SIG-M5 treated with dmso at 0.1 percent for 504 hours (cell line): ENCODE data around the gene RBM7.

ENCODE experiments used
- DNase-seq: peaks from one replicate; lab custom pipeline; 2025; ENCODE audit not compliant: unreplicated experiment; lab: John Stamatoyannopoulos, UW

Gene RBM7

GRCh38 chr11:114400216-114400914, at the start of gene RBM7, which contains the start of gene C11orf71:
Gene RBM7 (plus strand): TSS chr11:114400666. CDS start chr11:114400672, 6 bp downstream.
Gene C11orf71 (minus strand): TSS chr11:114400511. CDS start chr11:114400331, 180 bp downstream.
- peak; percentile 90 for DNase-seq

DNA sequence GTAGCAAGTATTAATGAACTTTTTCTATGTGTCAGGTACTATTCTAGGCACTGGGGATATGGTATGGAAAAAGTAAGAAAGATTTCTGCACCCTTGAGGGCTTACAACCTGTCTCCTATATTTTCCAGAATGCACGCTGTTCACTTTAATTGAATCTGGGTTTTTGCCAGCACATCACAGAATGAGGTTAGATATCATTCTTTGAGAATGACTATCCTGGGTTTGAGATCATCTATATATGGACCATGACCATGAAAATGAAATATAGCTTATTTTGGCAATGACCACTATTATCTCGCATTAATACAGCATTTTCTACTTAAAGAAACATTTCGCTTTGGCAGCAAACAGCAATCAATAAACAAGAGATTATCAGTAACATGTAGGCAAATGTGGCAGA, 47.0 kb upstream of the RBM7 start:
- DNase-seq: no peak

DNA sequence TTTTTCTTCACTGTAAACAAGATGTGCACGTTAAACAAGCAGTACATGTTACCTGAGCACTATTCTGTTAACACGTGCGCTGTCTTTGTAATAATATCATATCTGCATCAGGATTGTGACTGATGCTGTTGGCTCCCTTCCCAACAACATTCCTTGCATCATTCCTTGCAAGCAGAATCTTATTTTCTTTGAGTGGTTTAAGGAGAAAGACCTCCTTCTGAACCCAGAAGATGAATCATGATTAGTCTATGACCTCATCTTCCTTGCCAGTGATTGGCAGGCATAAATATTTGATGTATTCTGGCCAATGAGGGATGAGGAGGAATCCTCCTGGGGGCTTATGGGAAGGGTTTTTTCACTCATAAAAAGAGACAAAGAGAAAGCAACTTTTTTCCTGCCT, 46.4 kb upstream of the RBM7 start:
- no peak for DNase-seq

DNA sequence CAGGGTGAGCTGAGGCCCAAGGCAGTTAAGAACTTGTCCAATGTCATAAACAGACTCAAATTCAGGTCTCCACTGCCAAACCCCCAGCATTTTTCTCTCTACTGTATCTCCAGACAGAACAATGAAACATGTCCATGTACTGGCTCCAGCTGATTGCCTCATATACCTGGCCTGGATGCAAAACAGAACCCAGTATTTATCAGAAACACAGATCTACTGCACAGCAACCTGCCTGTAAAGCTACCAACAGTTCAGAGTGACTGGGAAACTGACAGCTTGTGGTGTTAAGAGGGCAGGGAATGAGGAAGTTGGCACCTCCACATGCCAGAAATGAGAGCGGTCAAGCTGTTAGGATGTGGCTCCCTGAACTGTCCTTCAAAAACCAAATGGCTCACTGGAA, 41.8 kb upstream of the RBM7 start:
- no peak for DNase-seq

GRCh38 chr11:114359342-114359741, 41.1 kb upstream of the RBM7 start:
- DNase-seq: no peak

GRCh38 chr11:114362326-114362725, 38.1 kb upstream of the RBM7 start:
- DNase-seq: no peak

DNA sequence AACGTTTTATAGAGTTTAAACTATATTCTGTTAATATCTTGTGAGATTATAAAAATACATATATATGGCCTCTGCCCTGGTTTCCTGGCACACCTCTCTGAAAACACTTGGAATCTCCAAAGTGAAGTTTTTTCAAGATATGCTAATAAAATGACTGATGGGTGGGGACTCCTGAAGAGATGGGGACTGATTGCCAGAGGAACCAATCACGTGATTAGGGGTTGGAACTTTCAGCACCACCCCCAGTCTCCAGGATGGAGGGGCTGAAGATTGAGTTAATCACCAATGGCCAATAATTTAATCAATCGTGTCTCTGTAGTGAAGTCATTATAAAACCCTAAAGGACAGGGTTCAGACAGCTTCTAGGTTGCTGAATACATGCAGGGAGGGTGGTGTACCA, 37.5 kb upstream of the RBM7 start:
- no peak for DNase-seq

GRCh38 chr11:114366331-114367243, 33.9 kb upstream of the RBM7 start:
- no peak for DNase-seq

GRCh38 chr11:114367244-114367957, 33.1 kb upstream of the RBM7 start:
- no peak for DNase-seq

DNA sequence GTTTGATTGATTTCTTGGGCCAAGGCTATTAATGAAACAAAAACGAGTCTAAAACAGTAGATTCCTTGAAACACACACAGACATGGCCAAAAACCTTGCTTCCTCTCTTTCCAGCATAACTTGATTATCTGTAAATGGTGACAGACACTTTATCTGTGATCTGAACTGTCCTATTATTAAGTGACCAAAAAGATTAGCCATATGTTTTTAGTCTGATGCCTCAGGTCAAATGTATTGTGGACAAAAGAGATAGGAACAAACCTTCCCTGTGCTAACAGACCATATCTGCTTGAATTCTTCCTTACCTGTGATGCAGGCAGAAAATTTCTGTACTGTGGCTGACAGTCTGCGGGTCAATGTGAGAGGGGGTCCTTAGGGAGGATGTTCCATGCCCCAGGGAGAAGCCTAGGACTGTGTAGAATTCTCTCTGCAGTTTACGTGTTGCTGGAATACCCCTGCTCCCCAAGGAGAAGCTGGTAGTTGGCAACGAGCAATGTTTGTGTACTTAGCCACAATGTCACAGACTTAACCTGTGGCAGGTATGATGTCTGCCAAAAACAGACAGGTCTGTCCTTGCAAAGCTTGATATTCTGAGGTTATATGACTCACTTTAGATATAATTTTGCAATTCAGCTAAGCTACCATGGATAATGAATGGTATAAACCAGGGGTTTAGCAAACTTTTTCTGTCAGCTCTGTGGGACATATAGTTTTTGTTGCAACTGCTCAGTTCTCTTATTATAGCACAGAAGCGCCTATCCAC, 31.4 kb upstream of the RBM7 start:
- DNase-seq: no peak

- DNase-seq: no peak
Measured at GRCh38 chr11:114375052-114375451, 25.4 kb upstream of the RBM7 start.

GRCh38 chr11:114377612-114378267, 22.7 kb upstream of the RBM7 start:
- DNase-seq: no peak

DNA sequence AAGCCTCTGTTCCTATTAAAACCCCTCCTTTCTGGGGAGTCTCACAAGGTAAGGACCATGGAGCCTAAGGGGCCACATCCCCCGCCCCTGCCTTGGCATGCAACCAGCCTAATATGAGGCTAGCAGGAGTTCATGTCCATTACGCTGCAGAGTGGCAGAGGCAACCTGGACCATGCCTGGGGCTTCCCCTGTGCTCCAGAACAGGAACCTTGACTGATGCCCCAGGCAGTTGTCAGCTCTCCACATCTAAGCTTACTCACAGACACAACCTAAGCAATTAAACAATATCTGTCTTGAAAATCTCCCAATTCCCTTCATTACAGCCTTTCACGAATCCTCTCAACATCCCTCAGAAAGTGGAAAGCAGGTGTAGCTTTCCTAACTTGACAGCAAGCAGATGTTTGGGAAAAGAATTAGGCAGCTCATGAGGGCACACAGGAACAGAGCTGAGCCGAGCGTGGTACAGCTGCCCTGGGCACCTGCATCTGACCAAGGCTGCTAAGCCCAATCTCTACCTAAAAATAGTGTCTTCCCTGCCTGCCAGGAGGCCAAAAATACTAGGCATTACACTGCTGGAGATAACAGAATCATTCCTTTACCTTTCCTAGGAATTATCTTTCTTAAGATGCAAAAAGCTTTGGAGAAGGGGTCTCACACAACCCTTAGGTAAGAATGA, 20.9 kb upstream of the RBM7 start:
- no peak for DNase-seq

DNA sequence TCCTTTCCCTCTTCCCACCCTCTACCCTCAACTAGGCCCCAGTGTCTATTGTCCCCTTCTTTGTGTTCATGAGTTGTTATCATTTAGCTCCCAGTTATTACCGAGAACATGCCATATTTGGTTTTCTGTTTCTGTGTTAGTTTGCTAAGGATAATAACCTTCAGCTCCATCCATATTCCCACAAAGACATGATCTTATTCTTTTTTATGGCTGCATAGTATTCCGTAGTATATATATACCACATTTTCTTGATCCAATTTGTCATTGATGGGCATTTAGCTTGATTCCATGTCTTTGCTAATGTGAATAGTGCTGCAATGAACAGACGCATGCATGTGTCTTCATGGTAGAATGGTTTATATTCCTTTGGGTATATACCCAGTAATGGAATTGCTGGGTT, 18.0 kb upstream of the RBM7 start:
- no peak for DNase-seq

DNA sequence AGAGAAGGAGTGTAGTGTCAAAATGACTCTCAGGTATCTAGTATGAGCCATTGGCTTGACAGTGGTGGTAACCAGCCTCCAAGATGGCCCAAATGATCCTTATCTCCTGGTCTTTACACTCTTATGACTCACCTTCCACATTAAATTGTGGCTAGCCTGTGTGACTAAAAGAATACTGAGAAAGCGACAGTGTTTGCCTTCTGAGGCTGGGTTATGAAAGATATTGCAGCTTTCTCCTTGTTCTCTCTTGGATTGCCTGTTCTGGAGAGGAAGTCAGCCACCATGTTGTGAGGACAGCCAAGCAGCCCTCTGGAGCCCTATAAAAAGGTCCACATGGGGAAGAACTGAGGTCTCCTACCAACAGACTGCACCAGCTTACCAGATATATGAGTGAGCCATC, 16.0 kb upstream of the RBM7 start:
- DNase-seq: no peak

DNA sequence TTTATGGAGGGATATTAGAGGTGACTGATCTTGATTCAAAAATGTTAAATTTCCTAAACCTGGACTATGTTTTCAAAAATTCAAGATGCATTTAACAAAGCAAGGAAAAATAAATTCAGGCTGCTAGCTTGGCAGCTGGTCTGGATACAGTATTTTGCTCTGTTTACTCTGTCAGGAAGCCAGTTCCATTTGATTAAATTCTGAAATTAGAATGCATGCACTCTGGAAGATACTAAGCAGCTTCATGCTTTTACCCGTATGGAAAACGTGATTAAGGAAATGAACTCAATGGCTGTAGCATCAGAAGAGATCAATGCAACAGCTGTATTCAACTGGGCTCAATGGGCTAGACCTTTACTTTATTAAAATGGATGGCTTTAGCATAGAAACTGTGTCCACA, 14.3 kb upstream of the RBM7 start:
- no peak for DNase-seq

DNA sequence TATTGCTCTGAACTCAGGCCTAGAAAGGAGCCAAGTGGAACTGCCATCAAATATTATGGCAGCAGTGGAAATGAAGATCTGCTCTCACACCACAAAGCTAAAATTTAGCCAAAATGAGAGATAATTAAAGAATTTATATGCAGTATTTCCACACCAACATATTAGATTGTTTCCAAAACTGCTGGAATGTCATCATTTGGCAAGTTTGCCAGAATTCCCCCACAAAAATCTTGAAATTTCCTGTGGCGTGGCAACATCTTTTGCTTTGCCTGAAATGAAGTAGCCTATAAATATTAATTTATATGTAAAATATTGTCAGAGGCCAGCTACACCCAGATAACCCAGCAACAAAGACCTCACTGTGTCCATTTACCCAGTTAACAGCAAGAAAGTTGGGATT, 13.9 kb upstream of the RBM7 start:
- no peak for DNase-seq

GRCh38 chr11:114392735-114393667, 7.5 kb upstream of the RBM7 start:
- no peak for DNase-seq

DNA sequence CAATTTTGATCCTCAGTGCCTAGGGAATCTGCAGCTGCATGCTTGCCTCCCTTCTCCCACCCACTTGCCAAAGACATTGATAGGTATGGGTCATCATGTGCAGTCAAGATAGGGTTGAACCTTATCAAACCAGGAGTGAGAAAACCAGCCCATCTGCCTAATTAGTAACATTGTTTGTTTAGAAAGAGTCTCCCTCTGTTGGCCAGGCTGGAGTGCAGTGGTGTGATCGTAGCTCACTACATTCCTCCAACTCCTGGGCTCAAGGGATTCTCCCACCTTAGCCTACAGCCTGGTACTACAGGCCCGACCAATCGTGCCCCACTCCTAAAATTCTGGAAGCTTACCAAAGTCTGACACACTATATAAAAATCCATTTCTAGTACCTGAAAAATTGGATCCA, 4.7 kb upstream of the RBM7 start:
- no peak for DNase-seq
